GM13976 (cell line): ENCODE measurements around the gene PI4KA.
"Not testable (repeated sequence)": the region's sequence is repeated elsewhere in the genome, so short reads cannot be mapped to it uniquely, and the experiment has no call there.

Experiments used
- DNase-seq: peaks from one replicate; pipeline ENCODE4 v3.0.0; 2012; ENCODE audit warnings: low spot score
- CTCF ChIP-seq: IDR thresholded peaks from 2 replicates; pipeline ENCODE4 v1.5.1; 2012; ENCODE audit warnings: borderline replicate concordance, mild to moderate bottlenecking; ENCODE audit not compliant: insufficient read depth; ENCODE audit errors: extremely low read depth, missing control alignments, control extremely low read depth
- in situ Hi-C: fragments of 300-500 bp; cut with MboI; formaldehyde crosslinking; loops from one replicate; pipeline ENCODE4 v1.12.0; 2022; ENCODE audit warnings: low sequenced_read_pairs, mixed read lengths, inconsistent platforms; ENCODE audit not compliant: unreplicated experiment

Gene PI4KA

GRCh38 chr22:20685764-20686163 is 172.8 kb downstream of the PI4KA start:
- DNase-seq, in situ Hi-C loops: not testable (repeated sequence)

DNA sequence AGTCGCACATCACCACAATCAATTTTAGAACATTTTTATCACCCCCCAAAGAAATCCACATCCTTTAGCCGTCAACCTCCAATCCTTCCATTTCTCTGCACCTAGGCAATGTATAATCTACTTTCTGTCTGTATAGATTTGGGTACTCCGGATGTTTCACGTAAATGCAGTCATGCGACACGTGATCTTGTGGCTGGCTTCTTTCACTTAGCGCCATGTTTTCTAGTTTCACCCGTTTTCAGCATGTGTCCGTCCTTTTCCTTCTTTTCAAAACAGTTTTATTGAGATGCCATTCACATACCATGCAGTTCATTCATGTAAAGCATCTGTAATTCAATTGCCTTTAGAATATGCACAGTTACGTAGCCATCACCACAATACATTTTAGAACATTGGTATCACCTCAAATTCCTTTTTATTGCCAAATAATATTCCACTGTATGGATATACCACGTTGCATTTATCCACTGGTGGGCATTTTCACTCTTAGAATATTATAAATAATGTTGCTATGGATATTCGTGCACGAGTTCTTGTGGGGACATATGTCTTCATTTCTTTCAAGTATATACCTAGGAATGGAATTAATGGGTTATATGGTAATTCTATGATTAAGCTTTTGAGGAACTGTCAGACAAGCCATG is 179.7 kb downstream of the PI4KA start:
- in situ Hi-C loops, DNase-seq: not testable (repeated sequence)

- no peak for DNase-seq
- in situ Hi-C loops, result no loop called here
- no peak for TF ChIP-seq CTCF
Measured at GRCh38 chr22:20677684-20678242, 180.8 kb downstream of the PI4KA start.

- DNase-seq, in situ Hi-C loops: not testable (repeated sequence)
Measured at GRCh38 chr22:20675613-20676012, 183.0 kb downstream of the PI4KA start.

DNA sequence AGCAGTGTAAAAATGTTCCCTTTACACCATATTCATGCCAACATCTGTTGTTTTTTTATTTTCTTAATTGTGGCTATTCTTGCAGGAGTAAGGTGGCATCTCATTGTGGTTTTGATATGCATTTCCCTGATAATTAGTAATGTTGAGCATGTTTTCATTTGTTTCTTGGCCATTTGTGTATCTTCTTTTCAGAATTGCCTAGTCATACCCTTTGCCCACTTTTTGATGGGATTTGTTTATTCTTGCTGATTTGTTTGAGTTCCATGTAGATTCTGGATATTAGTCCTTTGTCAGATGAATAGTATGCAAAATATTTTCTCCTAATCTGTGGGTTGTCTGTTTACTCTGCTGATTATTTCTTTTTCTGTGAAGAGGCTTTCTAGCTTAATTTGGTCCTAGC is 183.6 kb downstream of the PI4KA start:
- TF ChIP-seq CTCF, result no peak
- no peak for DNase-seq
- in situ Hi-C loops, result no loop called here

- DNase-seq, result no peak
- in situ Hi-C loops, result no loop called here
- TF ChIP-seq CTCF, result no peak
Measured at GRCh38 chr22:20673295-20674195, 185.1 kb downstream of the PI4KA start.

DNA sequence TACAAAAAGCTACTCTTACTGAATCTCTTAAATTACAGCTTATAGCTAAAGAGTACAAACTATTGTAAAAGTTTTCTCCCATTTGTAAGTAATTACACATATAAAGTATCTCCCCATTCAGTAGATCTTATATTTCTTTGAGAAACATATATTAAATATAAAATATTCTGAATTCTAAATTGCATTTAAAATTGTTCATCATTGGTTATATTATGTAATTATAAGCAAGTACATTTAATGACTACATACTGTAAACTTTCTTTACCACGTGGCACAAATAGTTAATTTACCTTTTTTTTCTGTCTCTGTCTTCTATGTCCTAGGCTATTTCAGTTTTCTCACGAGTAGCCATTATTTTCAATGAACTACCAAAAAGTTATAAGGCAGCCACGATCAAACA is 185.9 kb downstream of the PI4KA start:
- in situ Hi-C loops, result no loop called here
- TF ChIP-seq CTCF, result no peak
- DNase-seq, result no peak

GRCh38 chr22:20672082-20672424 is 186.6 kb downstream of the PI4KA start:
- in situ Hi-C loops, result no loop called here
- DNase-seq, result no peak
- no peak for TF ChIP-seq CTCF
